OCI-LY7 (cell line): ENCODE results near the gene ZNF827.

Experiments used
- CTCF ChIP-seq: fragments of 200-600 bp; sonication (generic); conservative IDR thresholded peaks from 2 replicates; pipeline ENCODE4 v1.5.1; 2014; ENCODE audit warnings: mild to moderate bottlenecking, antibody characterized with exemption, low read length, moderate library complexity, mixed read lengths
- EZH2phosphoT487 ChIP-seq: fragments of 200-600 bp; sonication (generic); IDR thresholded peaks from 2 replicates; pipeline ENCODE4 v1.6.1; 2018; ENCODE audit warnings: low read depth, borderline replicate concordance, mild to moderate bottlenecking, mixed run types, antibody characterized with exemption, low read length, moderate library complexity, mixed read lengths

GRCh38 chr4:145756244-145756643 is 182.4 kb downstream of the ZNF827 start:
- TF ChIP-seq CTCF (no peak), EZH2phosphoT487 (no peak)
